Camera-type eye (tissue), 1 donor: ENCODE data around the gene EFEMP2. TPM values are rescaled to one million over a fixed set of nuclear protein-coding genes. Genes with fewer than 3 reads are reported as not detected.

ENCODE experiments used
- total RNA-seq: library from RNA; depleted of rRNA; stranded (reverse); fragments of >200 nt; gene quantifications from one replicate; pipeline ENCODE4 v1.2.3, GENCODE V29; 2014

Gene EFEMP2
- 65.5 TPM for total RNA-seq

DNA sequence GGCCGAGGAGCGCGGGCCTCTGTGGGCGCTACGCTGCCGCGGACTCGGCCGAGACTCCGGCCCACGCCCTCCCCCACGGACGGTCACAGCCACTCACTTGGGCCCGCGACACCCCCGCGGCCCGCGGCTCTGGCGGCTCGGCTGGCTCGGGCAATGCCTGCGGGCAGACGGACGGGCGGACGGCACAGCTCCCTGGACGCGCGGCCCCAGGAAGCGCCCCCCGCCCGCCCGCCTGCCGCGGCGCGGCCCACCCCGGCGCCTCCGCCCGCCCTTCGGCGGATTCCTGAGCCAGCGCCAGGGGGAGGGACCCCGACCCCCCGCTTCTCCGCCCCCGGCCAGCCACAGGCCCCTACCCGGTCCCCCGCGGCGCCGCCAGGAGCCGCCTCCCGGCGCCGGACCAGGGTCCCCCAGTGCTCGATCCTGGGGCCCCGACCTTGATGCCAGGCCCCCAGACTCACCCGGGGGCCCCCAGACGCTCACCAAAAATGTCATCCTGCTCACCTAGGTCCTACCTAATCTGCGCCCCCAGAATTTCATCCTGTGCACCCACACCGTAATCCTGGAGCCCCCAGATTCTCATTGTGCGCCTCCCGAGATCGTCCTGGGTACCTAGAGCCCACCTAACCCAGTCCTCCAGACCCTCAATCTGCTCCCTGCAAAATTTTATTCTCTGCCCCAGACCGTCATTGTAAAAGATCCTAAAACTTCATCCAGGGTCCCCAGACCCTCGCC lies at the start of gene EFEMP2:
EFEMP2 (minus strand) TSS at position 215 of the 732 bp plus-strand sequence. CDS start 446 bp downstream, outside the sequence.

DNA sequence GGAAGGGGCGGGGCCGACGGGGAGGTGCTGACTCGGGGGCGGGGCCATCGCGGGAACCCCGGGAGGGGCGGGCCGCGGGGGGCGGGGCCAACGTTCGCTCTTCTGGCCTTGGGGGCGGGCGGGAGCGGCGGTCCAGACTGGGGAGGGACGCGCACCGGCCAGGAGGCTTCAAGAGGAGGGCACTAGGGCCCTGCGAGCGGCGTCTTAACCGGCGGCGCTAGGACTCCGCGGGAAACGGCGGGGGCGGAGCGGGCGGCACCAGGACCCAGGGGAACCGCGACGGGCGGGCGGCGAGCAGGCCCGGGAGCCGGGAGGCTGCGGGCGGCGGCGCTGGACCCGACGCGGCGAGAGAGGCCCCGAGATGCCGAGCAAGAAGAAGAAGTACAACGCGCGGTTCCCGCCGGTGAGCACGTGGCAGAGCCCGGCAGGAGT lies 46.6 kb upstream of the EFEMP2 start, which contains the start of gene DRAP1:
DRAP1 (plus strand) TSS at position 286 of the 432 bp plus-strand sequence; CDS start at position 362, 76 bp downstream.

DNA sequence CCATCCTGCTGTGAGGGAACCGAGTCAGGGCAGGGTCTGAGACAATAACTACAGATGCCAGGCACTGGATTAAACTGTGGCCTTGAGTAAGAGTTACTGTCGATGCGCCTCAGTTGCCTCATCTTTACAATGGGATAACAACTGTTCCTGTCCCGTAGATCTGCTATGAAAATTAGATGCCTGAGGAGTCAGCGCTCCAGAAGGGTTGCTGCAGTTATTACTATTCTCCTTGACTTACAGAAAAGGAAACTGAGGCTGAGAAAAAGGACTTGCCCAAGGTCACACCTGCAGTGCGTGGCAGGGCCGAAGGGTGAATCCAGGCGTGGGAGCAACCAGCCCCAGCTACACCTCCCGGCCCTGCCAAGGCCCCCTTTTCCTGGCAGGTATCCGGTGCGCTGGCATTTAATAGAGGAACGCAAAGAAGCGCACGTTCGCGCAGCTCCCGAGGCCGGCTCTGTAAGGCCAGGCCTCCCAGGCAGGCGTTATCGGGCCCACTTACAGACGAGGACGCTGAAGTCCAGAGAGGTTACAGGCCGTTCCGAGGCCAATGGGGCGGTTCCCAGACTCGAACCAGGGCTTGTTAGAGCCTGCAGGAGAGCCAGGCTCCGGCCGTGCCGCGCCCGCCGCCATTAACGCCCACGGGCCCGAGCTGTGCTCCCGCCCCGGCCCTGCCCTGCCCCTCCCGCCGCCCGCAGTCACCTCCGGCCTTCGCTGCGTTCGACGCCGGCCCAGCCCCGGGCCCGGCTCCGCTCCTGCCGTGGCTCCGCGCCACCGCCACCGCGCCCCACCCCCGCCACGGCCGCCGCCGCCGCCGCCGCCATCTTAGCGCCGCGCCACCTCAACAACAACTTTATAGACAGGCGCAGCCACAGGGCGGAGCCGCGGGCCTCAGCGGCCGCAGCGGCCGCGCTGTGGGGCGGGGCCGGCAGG lies 45.9 kb upstream of the EFEMP2 start, which contains the start of gene C11orf68:
C11orf68 (minus strand) TSS at position 852 of the 930 bp plus-strand sequence; CDS start at position 821, 31 bp downstream.

DNA sequence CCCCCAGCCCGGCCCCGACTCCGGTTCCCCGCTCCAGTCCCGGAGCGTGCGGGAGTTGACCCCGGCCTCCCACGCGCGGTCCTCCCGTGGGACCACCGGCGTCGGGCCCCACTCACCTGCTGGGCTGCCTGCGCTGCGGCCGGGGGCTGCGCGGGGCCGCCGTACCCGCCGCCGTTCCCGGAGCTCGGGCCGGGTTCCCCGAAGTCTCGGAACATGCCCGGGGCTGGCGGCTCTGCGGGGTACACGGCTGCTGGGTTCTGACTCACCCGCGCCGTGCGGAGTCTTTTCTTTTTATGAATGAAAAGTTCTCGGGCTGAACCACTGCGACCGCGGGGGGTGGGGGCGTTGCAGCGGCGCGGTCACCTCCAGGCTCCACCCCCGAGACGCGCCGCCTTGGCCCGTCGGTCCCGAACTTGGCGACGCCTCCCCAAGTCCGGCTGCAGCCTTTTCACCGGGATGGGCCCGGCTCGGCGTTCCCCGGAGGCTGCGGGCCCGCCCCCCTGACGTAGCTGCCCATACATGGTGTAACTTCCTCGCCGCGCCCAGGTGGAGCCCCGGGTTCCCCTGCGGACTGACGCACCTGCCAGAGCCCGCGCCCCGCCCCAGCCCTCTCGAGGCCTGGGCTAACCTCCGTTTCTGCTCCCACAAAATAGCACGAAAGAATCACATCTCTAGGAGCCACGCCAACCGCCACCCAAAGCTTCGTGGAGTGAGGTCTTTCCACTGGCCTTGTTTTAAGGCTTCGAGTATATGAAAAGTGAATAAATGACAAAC lies 27.7 kb upstream of the EFEMP2 start, which contains the start of gene FOSL1:
FOSL1 (minus strand) TSS at position 264 of the 774 bp plus-strand sequence; CDS start at position 215, 49 bp downstream.

DNA sequence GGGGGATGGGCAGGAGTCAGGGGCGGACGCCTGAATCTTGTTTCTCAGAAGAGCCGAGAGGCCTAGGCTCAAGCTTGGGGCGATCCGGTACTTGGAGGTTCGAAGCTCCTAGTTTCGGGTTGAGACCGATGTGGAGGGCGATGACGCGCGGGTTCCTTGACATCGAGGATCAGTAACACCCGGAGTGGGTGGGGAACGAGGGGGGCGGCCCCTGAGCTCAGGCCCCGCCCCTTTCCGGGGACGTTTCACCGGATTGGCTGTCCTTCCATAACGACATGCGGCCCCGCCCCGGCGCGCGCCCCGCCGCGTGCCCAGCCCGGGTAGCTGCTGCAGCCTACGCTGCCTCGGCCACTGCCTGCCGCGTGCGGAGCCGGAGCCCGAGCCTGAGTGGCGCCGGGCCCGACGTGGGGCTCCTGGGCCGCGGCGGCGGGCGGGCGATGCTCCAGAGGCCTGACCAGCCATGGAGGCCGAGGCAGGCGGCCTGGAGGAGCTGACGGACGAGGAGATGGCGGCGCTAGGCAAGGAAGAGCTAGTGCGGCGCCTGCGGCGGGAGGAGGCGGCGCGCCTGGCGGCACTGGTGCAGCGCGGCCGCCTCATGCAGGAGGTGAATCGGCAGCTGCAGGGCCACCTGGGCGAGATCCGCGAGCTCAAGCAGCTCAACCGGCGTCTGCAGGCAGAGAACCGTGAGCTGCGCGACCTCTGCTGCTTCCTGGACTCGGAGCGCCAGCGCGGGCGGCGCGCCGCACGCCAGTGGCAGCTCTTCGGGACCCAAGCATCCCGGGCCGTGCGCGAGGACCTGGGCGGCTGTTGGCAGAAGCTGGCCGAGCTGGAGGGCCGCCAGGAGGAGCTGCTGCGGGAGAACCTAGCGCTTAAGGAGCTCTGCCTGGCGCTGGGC lies 18.0 kb upstream of the EFEMP2 start, which contains the start of gene CCDC85B:
CCDC85B (plus strand) TSS at position 350 of the 895 bp plus-strand sequence; CDS start at position 461, 111 bp downstream.

DNA sequence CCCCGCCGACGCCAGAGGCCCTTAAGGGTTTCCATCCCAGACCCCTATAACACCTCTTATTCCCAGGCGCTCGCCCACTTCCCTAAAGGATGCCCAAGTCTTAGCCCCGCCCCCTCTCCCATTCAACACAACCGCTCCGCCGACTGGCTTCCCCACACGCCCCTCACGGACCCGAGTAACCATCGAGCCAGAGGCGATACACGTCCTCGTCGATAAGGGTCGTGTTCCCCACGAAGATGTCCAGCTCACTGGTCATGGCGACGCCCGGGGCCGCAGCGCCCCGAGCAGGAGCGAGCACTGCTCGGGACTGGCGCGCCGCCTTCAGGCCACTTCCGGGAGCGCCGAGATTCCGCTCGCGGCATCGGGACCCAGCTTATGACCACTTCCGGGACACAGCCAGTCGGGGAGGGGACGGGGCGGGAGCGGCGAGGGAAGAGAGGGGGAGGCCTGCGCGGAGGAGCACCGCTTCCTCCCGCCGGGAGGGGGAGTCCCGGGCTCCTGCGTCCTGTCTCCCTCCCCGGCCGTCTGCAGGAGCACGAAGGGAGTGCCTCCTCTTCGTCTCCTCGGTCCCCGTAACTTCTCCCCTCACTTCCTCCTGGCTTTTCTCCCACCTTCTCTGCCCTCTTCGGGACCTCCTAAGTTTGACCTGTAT lies 15.7 kb upstream of the EFEMP2 start, which contains the start of gene FIBP:
FIBP (minus strand) TSS at position 309 of the 652 bp plus-strand sequence; CDS start at position 256, 53 bp downstream.

DNA sequence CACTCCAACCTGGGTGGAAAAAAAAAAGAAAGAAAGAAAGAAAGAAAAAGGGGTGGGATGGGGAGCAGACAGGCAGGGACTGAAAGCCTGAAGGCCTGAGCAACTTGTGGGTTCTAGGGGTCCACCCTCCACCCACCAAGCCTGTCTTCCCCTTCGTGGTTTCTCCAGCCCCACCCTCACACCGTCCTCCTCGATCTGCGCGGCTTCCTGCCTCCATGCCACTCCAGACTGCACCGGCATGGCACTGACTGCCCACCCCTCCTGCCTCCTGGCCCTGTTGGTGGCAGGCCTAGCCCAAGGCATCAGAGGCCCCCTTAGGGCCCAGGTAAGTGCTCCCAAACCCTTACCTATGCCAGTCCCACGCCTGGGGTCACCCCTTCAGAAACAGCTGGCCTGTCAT lies 7.0 kb upstream of the EFEMP2 start, which contains the start of gene CTSW:
CTSW (plus strand) TSS at position 221 of the 400 bp plus-strand sequence; CDS start at position 239, 18 bp downstream.

DNA sequence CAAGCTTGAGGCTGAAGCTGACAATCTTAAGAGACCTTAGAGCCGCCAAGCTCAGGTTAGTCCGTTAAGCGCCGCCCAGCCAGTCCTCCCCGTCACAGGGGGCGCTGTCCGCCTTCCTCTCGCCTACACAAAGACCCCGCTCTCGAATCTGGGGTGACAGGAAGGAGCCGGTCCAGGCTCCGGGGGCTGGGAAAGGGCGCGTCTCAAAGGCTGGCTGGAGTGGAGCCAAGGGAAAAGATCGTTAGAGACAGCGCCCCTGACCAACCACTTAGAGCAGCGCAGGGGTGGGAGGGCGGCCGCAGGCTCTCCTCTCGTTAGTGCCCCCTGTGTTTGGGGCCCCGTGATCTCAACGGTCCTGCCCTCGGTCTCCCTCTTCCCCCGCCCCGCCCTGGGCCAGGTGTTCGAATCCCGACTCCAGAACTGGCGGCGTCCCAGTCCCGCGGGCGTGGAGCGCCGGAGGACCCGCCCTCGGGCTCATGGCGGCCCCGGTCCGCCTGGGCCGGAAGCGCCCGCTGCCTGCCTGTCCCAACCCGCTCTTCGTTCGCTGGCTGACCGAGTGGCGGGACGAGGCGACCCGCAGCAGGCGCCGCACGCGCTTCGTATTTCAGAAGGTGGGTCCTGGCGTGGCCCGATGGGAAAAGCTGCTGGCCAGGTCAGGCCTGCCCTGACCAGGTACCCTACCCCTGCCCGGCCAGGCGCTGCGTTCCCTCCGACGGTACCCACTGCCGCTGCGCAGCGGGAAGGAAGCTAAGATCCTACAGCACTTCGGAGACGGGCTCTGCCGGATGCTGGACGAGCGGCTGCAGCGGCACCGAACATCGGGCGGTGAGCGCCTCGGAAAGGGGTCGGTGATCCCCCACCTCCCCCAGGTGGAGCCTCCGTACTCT lies 12.1 kb downstream of the EFEMP2 start, which contains the start of gene MUS81:
MUS81 (plus strand) TSS at position 156 of the 887 bp plus-strand sequence; CDS start at position 477, 321 bp downstream.

DNA sequence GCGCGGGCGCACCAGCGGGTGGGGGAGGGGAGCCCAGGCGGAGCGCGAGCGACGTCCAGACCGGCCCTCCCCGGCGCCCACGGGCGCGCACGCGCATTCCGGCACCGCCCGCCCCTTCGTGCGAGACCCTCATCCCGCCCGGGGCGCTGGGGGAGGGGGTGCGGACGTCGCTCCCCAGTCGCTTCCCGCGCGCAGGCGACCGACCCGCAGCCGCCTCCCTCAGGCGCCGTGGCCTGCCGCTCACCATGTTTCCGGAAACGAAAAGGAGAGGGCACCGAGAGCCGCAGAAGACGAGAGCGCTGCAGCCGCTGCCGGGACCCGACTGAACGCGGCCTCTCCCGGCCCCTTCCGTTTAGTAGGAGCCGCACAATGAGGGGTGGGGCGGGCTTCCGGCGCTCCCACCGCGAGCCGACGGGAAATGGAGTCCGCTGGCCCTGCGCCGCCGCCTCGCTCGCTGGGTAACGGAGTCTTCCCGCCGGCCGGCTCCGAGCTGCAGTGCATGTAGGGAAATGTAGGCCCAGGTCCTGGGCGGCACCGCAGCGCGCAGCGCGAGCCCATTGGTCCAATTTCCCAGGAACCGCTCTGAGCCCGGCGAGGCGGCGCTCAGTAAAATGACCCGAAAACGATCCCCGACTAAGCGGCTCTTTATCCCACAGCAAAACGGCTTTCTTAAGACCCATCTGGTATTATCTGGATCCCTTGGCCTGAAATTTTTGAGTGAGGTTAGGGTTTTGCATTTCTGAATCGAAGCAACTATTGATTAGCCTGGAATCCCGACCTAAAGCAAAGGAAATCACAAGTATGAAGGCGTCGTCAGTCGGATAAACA lies 14.5 kb downstream of the EFEMP2 start, which contains the start of gene CFL1:
CFL1 (minus strand) TSS at position 328 of the 828 bp plus-strand sequence; CDS start at position 247, 81 bp downstream.

DNA sequence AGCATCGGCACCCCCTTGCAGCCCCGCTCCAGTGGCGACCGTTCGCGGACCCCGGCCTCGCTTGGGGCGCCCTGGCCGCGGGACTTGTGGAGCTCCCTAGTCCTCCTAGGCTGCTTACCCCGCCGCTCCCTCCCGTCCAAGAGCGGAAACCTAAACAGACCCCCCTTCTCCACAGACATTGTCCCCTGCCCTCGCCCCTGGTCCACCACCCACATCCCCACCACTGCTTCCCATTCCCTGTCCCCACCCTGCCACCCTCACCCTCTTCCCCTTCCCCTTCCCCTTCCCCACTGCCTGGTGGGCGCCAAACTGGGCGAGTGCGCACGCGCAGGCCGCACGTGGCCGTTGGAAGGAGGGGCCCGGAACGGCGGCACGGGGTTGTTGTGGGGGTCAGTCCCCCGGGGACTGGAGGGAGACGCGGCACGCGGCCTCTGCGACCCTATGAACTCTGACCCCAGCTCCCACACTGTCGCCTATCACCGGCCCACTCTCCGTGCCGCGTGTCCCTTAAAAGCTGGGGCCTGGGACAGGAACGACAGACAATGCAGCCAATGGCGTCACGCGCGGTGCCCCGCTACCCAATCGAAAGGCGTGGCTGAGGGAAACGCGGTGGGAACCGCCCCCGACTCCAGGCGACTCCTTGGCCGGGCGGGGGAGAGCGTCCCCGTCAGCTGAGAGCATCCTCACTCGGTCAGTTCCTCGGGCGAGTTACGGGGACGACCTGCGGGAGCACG lies 39.1 kb downstream of the EFEMP2 start, which contains the start of gene SNX32:
SNX32 (plus strand) TSS at position 667 of the 734 bp plus-strand sequence. CDS start 103 bp downstream, outside the sequence.

Other genes starting within 250 kb of the EFEMP2 start
- gene SIPA1, start 234.7 kb downstream of the EFEMP2 start, total RNA-seq = 16.2 TPM
- gene RELA, start 209.9 kb downstream of the EFEMP2 start, total RNA-seq = 24.5 TPM
- 58.7 TPM for gene KAT5, start 160.5 kb downstream of the EFEMP2 start, total RNA-seq
- gene RNASEH2C, start 152.0 kb downstream of the EFEMP2 start, total RNA-seq = 38.4 TPM
- 8.6 TPM for gene AP5B1, start 91.8 kb downstream of the EFEMP2 start, total RNA-seq
- gene OVOL1, start 85.7 kb downstream of the EFEMP2 start, total RNA-seq = 0.49 TPM
- 3.1 TPM for gene SNX32, start 38.8 kb downstream of the EFEMP2 start, total RNA-seq
- gene CFL1, start 14.6 kb downstream of the EFEMP2 start, total RNA-seq = 451 TPM
- gene MUS81, start 12.4 kb downstream of the EFEMP2 start, total RNA-seq = 42.3 TPM
- gene CTSW, start 7.0 kb upstream of the EFEMP2 start, total RNA-seq = 0.77 TPM
- gene FIBP, start 15.7 kb upstream of the EFEMP2 start, total RNA-seq = 67.0 TPM
- 21.2 TPM for gene CCDC85B, start 17.9 kb upstream of the EFEMP2 start, total RNA-seq
- gene FOSL1, start 27.6 kb upstream of the EFEMP2 start, total RNA-seq = not detected
- 19.1 TPM for gene C11orf68, start 46.3 kb upstream of the EFEMP2 start, total RNA-seq
- gene DRAP1, start 46.6 kb upstream of the EFEMP2 start, total RNA-seq = 54.6 TPM
- not detected for gene TSGA10IP, start 72.7 kb upstream of the EFEMP2 start, total RNA-seq
- gene SART1, start 88.9 kb upstream of the EFEMP2 start, total RNA-seq = 55.1 TPM
- gene EIF1AD, start 129.4 kb upstream of the EFEMP2 start, total RNA-seq = 34.6 TPM
- gene BANF1, start 129.7 kb upstream of the EFEMP2 start, total RNA-seq = 17.2 TPM
- not detected for gene CST6, start 139.2 kb upstream of the EFEMP2 start, total RNA-seq
- gene CATSPER1, start 153.7 kb upstream of the EFEMP2 start, total RNA-seq = not detected
- 8.4 TPM for gene GAL3ST3, start 176.4 kb upstream of the EFEMP2 start, total RNA-seq
- 125 TPM for gene SF3B2, start 179.6 kb upstream of the EFEMP2 start, total RNA-seq
- gene PACS1, start 197.5 kb upstream of the EFEMP2 start, total RNA-seq = 49.3 TPM